Measurements from ENCODE around the gene KRTAP9-2. TPM values are rescaled to one million over a fixed set of nuclear protein-coding genes. Genes with fewer than 3 reads are reported as not detected.

KRTAP9-2 gene
- total RNA-seq, 1 donor from 2014 or later = not detected

Other genes with a start within 250 kb of the KRTAP9-2 start
- not detected in 2 replicates for gene KRT40, start 242.3 kb upstream of the KRTAP9-2 start, total RNA-seq
- gene KRTAP3-3, start 232.5 kb upstream of the KRTAP9-2 start, total RNA-seq = not detected in 2 replicates
- not detected in 2 replicates for gene KRTAP3-2, start 226.7 kb upstream of the KRTAP9-2 start, total RNA-seq
- gene KRTAP3-1, start 217.5 kb upstream of the KRTAP9-2 start, total RNA-seq = not detected in 2 replicates
- not detected in 2 replicates for gene KRTAP1-5, start 199.4 kb upstream of the KRTAP9-2 start, total RNA-seq
- not detected in 2 replicates for gene KRTAP1-4, start 196.5 kb upstream of the KRTAP9-2 start, total RNA-seq
- not detected in 2 replicates for gene KRTAP1-3, start 191.8 kb upstream of the KRTAP9-2 start, total RNA-seq
- gene KRTAP1-1, start 185.2 kb upstream of the KRTAP9-2 start, total RNA-seq = not detected in 2 replicates
- not detected in 2 replicates for gene KRTAP2-1, start 179.3 kb upstream of the KRTAP9-2 start, total RNA-seq
- gene KRTAP2-2, start 171.4 kb upstream of the KRTAP9-2 start, total RNA-seq = not detected in 2 replicates
- gene KRTAP2-3, start 166.5 kb upstream of the KRTAP9-2 start, total RNA-seq = not detected in 2 replicates
- not detected in 2 replicates for gene KRTAP2-4, start 160.8 kb upstream of the KRTAP9-2 start, total RNA-seq
- not detected in 2 replicates for gene KRTAP4-7, start 142.5 kb upstream of the KRTAP9-2 start, total RNA-seq
- gene KRTAP4-8, start 128.5 kb upstream of the KRTAP9-2 start, total RNA-seq = not detected in 2 replicates
- gene KRTAP4-16, start 124.4 kb upstream of the KRTAP9-2 start, total RNA-seq = not detected in 2 replicates
- not detected in 2 replicates for gene KRTAP4-9, start 121.3 kb upstream of the KRTAP9-2 start, total RNA-seq
- not detected in 2 replicates for gene KRTAP4-11, start 108.3 kb upstream of the KRTAP9-2 start, total RNA-seq
- gene KRTAP4-12, start 102.5 kb upstream of the KRTAP9-2 start, total RNA-seq = not detected in 2 replicates
- gene KRTAP4-6, start 86.1 kb upstream of the KRTAP9-2 start, total RNA-seq = not detected in 2 replicates
- gene KRTAP4-5, start 76.8 kb upstream of the KRTAP9-2 start, total RNA-seq = not detected in 2 replicates
- gene KRTAP4-4, start 65.9 kb upstream of the KRTAP9-2 start, total RNA-seq = not detected in 2 replicates
- not detected in 2 replicates for gene KRTAP4-3, start 58.4 kb upstream of the KRTAP9-2 start, total RNA-seq
- gene KRTAP4-2, start 48.4 kb upstream of the KRTAP9-2 start, total RNA-seq = not detected in 2 replicates
- not detected in 2 replicates for gene KRTAP4-1, start 41.7 kb upstream of the KRTAP9-2 start, total RNA-seq
- gene KRTAP9-1, start 36.8 kb upstream of the KRTAP9-2 start, total RNA-seq = not detected in 2 replicates
- not detected in 2 replicates for gene KRTAP9-3, start 5.8 kb downstream of the KRTAP9-2 start, total RNA-seq
- not detected in 2 replicates for gene KRTAP9-8, start 11.4 kb downstream of the KRTAP9-2 start, total RNA-seq
- not detected in 2 replicates for gene KRTAP9-4, start 23.0 kb downstream of the KRTAP9-2 start, total RNA-seq
- not detected in 2 replicates for gene KRTAP9-9, start 28.7 kb downstream of the KRTAP9-2 start, total RNA-seq
- gene KRTAP9-6, start 38.7 kb downstream of the KRTAP9-2 start, total RNA-seq = not detected in 2 replicates
- gene KRTAP9-7, start 49.0 kb downstream of the KRTAP9-2 start, total RNA-seq = not detected in 2 replicates
- gene KRTAP29-1, start 76.2 kb downstream of the KRTAP9-2 start, total RNA-seq = not detected in 2 replicates
- not detected in 2 replicates for gene KRTAP16-1, start 82.7 kb downstream of the KRTAP9-2 start, total RNA-seq
- gene KRTAP17-1, start 89.1 kb downstream of the KRTAP9-2 start, total RNA-seq = not detected in 2 replicates
- not detected in 2 replicates for gene KRT33A, start 124.2 kb downstream of the KRTAP9-2 start, total RNA-seq
- not detected in 2 replicates for gene KRT33B, start 143.2 kb downstream of the KRTAP9-2 start, total RNA-seq
- gene KRT34, start 155.7 kb downstream of the KRTAP9-2 start, total RNA-seq = not detected in 2 replicates
- not detected in 2 replicates for gene KRT31, start 171.0 kb downstream of the KRTAP9-2 start, total RNA-seq
- gene KRT37, start 197.9 kb downstream of the KRTAP9-2 start, total RNA-seq = not detected in 2 replicates
- gene KRT38, start 214.3 kb downstream of the KRTAP9-2 start, total RNA-seq = not detected in 2 replicates
- gene KRT32, start 240.7 kb downstream of the KRTAP9-2 start, total RNA-seq = not detected in 2 replicates